ENCODE measurements around the gene GGACT.
"Not testable (repeated sequence)": the region's sequence is repeated elsewhere in the genome, so short reads cannot be mapped to it uniquely, and the experiment has no call there.

GGACT gene

DNA sequence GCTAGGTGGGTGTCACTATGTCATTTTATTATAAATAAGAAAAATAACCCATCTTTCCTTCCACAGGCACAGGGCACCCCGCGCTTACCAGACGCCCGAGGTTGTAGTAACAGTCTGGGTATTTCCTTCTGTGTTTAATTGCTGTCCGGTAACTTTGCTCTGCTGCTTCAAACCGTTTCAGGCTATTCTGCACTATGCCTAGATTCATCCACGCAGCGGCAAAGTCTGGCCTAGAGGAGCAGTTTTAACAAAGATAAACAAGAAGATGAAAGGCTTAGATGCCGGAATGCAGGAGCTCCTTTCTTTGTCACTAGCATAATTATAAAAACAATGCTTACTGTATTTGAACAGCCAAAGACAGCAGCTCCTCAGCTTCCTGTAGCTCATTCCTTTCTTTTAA lies 36.9 kb upstream of the GGACT start:
- Histone ChIP-seq H2AFZ (ENCODE audit: low read length) (no peak overlapping the region), H3K9me3 (replicated peaks; ENCODE audit: insufficient read depth, low read length) (no peaks in the 10 kb centered on the region), H3K4me2 (ENCODE audit: low read depth, low read length) (no peak overlapping the region), H3K9ac (ENCODE audit: low read length) (no peak overlapping the region), H3F3A (ENCODE audit: insufficient read depth, low read length) (no peaks in the 10 kb centered on the region), H3K4me1 (ENCODE audit: low read length) (no peaks in the 10 kb centered on the region), H3K27me3 (replicated peaks; ENCODE audit: insufficient read depth, low read length) (no peaks in the 10 kb centered on the region), H3K27ac (ENCODE audit: low read length) (no peak overlapping the region), H3K9me2 (replicated peaks; ENCODE audit: insufficient read depth, low read length) (no peaks in the 10 kb centered on the region), H3K36me3 (replicated peaks; ENCODE audit: insufficient read depth, low read length) (no peaks in the 10 kb centered on the region), H3K4me3 (ENCODE audit: low read length) (no peak overlapping the region), H3K79me2 (ENCODE audit: low read length) (no peaks in the 10 kb centered on the region), H4K20me1 (ENCODE audit: insufficient read depth, low read length) (no peaks in the 10 kb centered on the region)
- no peak for TF ChIP-seq EZH2phosphoT487 (IDR thresholded peaks at IDR 0.05; ENCODE audit: low read length)
- DNase-seq: no peak

DNA sequence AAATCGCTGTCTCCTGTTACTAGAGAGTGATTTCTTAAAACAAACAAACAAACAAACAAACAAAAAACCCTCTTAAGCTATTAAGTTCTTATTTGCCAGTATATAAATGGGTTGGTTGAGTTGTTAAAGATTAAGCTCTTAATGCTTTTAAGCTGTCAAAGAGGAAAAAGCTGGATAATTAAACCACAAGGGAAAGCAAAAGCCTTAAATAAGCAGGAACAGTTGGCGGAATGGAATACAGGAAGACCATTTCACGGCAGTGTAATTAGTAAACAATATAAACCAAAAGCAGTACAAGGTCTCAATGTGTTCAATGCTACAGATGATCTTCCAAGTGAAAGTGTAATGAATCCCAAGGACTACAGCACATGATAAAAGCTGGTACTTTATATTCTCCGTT lies 32.2 kb upstream of the GGACT start:
- H3K4me3 ChIP-seq (ENCODE audit: low read length): no peak overlapping the region
- H3K9me3 ChIP-seq (replicated peaks; ENCODE audit: insufficient read depth, low read length): no peaks in the 10 kb centered on the region
- H2AFZ ChIP-seq (ENCODE audit: low read length): no peak overlapping the region
- no peak overlapping the region for H3K27ac ChIP-seq (ENCODE audit: low read length)
- H3K36me3 ChIP-seq (replicated peaks; ENCODE audit: insufficient read depth, low read length): no peaks in the 10 kb centered on the region
- no peaks in the 10 kb centered on the region for H3K79me2 ChIP-seq (ENCODE audit: low read length)
- no peaks in the 10 kb centered on the region for H3F3A ChIP-seq (ENCODE audit: insufficient read depth, low read length)
- H3K4me2 ChIP-seq (ENCODE audit: low read depth, low read length): no peak overlapping the region
- no peaks in the 10 kb centered on the region for H3K4me1 ChIP-seq (ENCODE audit: low read length)
- H4K20me1 ChIP-seq (ENCODE audit: insufficient read depth, low read length): no peaks in the 10 kb centered on the region
- DNase-seq: no peak
- H3K9me2 ChIP-seq (replicated peaks; ENCODE audit: insufficient read depth, low read length): no peaks in the 10 kb centered on the region
- H3K27me3 ChIP-seq (replicated peaks; ENCODE audit: insufficient read depth, low read length): no peaks in the 10 kb centered on the region
- no peak for TF ChIP-seq EZH2 (optimal IDR thresholded peaks at IDR 0.05; ENCODE audit: low read depth, low read length)
- TF ChIP-seq EZH2phosphoT487 (IDR thresholded peaks at IDR 0.05; ENCODE audit: low read length): no peak
- TF ChIP-seq, protein P1, sequence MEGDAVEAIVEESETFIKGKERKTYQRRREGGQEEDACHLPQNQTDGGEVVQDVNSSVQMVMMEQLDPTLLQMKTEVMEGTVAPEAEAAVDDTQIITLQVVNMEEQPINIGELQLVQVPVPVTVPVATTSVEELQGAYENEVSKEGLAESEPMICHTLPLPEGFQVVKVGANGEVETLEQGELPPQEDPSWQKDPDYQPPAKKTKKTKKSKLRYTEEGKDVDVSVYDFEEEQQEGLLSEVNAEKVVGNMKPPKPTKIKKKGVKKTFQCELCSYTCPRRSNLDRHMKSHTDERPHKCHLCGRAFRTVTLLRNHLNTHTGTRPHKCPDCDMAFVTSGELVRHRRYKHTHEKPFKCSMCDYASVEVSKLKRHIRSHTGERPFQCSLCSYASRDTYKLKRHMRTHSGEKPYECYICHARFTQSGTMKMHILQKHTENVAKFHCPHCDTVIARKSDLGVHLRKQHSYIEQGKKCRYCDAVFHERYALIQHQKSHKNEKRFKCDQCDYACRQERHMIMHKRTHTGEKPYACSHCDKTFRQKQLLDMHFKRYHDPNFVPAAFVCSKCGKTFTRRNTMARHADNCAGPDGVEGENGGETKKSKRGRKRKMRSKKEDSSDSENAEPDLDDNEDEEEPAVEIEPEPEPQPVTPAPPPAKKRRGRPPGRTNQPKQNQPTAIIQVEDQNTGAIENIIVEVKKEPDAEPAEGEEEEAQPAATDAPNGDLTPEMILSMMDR (IDR thresholded peaks at IDR 0.05; ENCODE audit: low read length): no peak
- no peak overlapping the region for H3K9ac ChIP-seq (ENCODE audit: low read length)

DNA sequence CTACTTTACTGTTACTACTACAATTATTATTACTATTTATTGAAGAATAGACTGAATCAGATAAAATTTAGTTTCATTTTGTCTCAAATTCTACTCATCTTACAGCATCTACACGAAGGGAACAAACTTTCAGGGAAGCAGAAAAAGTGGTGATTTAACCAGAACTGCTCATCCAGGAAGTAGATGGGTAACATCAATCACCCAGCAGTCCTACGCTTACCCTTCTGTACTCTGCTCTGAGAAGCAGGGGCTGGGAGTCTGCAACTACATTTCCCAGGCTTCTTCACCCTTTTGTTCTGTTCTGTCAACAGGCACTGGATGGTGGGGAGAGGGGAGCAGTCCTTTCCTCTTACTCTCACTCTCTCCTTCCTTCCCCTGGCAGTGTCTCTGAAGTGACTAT lies 31.4 kb upstream of the GGACT start:
- no peaks in the 10 kb centered on the region for H3K9me2 ChIP-seq (replicated peaks; ENCODE audit: insufficient read depth, low read length)
- no peak for TF ChIP-seq EZH2phosphoT487 (IDR thresholded peaks at IDR 0.05; ENCODE audit: low read length)
- TF ChIP-seq EZH2 (optimal IDR thresholded peaks at IDR 0.05; ENCODE audit: low read depth, low read length): no peak
- TF ChIP-seq, protein P1 (IDR thresholded peaks at IDR 0.05; ENCODE audit: low read length): no peak
- H3K9ac ChIP-seq (ENCODE audit: low read length): no peak overlapping the region
- no peaks in the 10 kb centered on the region for H3K36me3 ChIP-seq (replicated peaks; ENCODE audit: insufficient read depth, low read length)
- no peak overlapping the region for H3K27ac ChIP-seq (ENCODE audit: low read length)
- no peak overlapping the region for H3K4me3 ChIP-seq (ENCODE audit: low read length)
- H3K4me2 ChIP-seq (ENCODE audit: low read depth, low read length): no peak overlapping the region
- H3K79me2 ChIP-seq (ENCODE audit: low read length): no peaks in the 10 kb centered on the region
- no peaks in the 10 kb centered on the region for H3F3A ChIP-seq (ENCODE audit: insufficient read depth, low read length)
- no peaks in the 10 kb centered on the region for H4K20me1 ChIP-seq (ENCODE audit: insufficient read depth, low read length)
- no peaks in the 10 kb centered on the region for H3K27me3 ChIP-seq (replicated peaks; ENCODE audit: insufficient read depth, low read length)
- H2AFZ ChIP-seq (ENCODE audit: low read length): no peak overlapping the region
- H3K9me3 ChIP-seq (replicated peaks; ENCODE audit: insufficient read depth, low read length): no peaks in the 10 kb centered on the region
- H3K4me1 ChIP-seq (ENCODE audit: low read length): no peaks in the 10 kb centered on the region
- no peak for DNase-seq

DNA sequence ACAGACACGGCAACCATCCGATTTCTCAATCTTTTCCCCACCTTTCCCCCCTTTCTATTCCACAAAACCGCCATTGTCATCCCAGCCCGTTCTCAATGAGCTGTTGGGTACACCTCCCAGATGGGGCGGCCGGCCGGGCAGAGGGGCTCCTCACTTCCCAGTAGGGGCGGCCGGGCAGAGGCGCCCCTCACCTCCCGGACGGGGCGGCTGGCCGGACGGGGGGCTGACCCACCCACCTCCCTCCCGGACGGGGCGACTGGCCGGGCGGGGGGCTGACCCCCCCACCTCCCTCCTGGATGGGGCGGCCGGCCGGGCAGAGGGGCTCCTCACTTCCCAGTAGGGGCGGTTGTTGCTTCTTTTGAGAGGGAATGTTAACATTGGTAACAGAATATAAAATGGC lies 30.3 kb upstream of the GGACT start:
- H2AFZ ChIP-seq (ENCODE audit: low read length); H3K79me2 ChIP-seq (ENCODE audit: low read length); H3K9ac ChIP-seq (ENCODE audit: low read length); H3K4me1 ChIP-seq (ENCODE audit: low read length); H3K4me2 ChIP-seq (ENCODE audit: low read depth, low read length); H3K9me3 ChIP-seq (replicated peaks; ENCODE audit: insufficient read depth, low read length); H3K4me3 ChIP-seq (ENCODE audit: low read length); H3K9me2 ChIP-seq (replicated peaks; ENCODE audit: insufficient read depth, low read length); H4K20me1 ChIP-seq (ENCODE audit: insufficient read depth, low read length); DNase-seq; H3K36me3 ChIP-seq (replicated peaks; ENCODE audit: insufficient read depth, low read length); H3K27me3 ChIP-seq (replicated peaks; ENCODE audit: insufficient read depth, low read length); H3F3A ChIP-seq (ENCODE audit: insufficient read depth, low read length); H3K27ac ChIP-seq (ENCODE audit: low read length): not testable (repeated sequence)

All from MM.1S (cell line).